Fibroblast of the aortic adventitia (primary cell): ENCODE measurements around the gene MED9. TPM values are rescaled to one million over a fixed set of nuclear protein-coding genes. Genes with fewer than 3 reads are reported as not detected.

Experiments
- DNase-seq: peaks from one replicate; pipeline ENCODE4 v3.0.0-alpha.2; 2010; ENCODE audit warnings: low read depth
- H3K4me3 ChIP-seq: 2 replicates; pipeline ENCODE4 v1.5.1; 2011; ENCODE audit warnings: low read depth, mild to moderate bottlenecking, control low read depth, low read length, moderate library complexity
- total RNA-seq: library from RNA; depleted of rRNA; stranded (reverse); fragments of >200 nt; gene quantifications from 2 replicates; pipeline ENCODE4 v1.2.3, GENCODE V29; 2012; ENCODE audit warnings: low replicate concordance
- TF ChIP-seq, protein P1 (sequence below): IDR thresholded peaks from 2 replicates; pipeline ENCODE4 v1.5.1; 2011; ENCODE audit warnings: mild to moderate bottlenecking, low read length, control low read depth, inconsistent platforms; ENCODE audit not compliant: insufficient read depth

Gene MED9
- total RNA-seq, 1 donor, result 10.9 TPM

DNA sequence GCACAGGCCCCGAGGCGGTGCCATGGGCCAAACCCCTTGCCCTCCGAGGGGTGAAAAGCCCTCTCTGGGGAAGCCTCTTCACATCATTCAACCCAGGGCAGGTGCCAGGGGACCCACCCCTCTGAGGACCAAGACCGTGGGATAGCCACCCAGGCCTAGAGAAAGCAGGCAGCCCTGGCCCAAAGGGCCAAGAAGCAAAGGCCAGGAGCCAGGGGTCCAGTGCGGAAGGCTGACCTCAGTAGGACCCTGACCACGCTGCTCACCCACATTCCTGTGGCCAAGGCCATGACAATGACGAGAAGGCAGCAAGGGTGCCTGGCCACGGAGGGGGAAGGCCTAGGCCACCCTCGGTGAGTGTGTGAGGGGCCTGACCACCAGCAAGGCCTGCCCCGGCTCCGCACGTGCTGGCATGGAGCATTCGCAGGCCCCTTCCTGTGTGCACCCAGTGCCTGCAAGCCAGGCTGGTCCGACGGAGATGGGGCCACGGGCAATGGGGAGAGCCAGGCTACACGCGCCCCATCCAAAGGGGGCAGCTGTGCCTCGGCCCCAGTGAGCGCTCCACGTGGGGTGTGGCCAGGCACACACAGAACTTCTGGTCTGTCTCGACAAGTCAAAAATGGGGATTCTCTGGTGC, 43.9 kb downstream of the MED9 start:
- no peak overlapping the region for H3K4me3 ChIP-seq
- TF ChIP-seq, protein P1, sequence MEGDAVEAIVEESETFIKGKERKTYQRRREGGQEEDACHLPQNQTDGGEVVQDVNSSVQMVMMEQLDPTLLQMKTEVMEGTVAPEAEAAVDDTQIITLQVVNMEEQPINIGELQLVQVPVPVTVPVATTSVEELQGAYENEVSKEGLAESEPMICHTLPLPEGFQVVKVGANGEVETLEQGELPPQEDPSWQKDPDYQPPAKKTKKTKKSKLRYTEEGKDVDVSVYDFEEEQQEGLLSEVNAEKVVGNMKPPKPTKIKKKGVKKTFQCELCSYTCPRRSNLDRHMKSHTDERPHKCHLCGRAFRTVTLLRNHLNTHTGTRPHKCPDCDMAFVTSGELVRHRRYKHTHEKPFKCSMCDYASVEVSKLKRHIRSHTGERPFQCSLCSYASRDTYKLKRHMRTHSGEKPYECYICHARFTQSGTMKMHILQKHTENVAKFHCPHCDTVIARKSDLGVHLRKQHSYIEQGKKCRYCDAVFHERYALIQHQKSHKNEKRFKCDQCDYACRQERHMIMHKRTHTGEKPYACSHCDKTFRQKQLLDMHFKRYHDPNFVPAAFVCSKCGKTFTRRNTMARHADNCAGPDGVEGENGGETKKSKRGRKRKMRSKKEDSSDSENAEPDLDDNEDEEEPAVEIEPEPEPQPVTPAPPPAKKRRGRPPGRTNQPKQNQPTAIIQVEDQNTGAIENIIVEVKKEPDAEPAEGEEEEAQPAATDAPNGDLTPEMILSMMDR, result no peak
- DNase-seq, result no peak

DNA sequence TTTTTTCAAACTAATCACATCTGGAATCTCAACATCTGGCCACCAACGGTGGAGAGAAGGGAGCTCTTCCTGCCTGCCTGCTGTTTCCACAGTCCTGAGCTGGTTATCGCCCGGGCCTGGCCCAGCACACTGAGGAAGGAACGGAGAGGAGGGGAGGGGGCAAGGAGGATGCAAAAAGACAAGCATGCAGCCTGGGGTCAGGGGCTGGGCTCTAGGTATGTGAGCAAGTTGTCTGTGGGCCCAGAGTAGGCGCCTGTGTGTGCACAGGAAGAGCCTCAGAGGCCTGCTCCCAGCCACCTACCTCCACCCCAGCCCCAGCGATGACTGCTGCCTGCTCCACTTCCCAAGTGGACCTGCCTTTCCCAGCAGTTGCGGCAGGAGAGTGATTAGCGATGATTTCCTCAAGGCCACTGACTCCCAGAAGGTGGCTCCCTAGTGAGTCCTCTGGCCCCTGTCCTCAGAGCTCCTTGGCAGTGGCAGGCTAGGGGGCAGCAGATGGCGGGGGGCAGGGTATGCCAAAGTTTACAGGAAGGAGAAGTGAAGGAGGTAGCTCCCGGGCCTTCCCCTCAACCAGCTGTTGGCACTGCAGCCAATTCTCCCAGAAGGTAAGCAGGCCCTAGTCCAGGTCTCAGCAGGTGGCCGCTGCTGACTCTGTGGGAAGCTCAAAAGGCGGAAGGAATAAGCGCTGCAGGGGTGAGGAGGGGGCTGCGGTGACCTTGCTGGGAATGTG, 46.4 kb downstream of the MED9 start:
- DNase-seq, result no peak
- TF ChIP-seq, protein P1, result no peak
- no peak overlapping the region for H3K4me3 ChIP-seq

DNA sequence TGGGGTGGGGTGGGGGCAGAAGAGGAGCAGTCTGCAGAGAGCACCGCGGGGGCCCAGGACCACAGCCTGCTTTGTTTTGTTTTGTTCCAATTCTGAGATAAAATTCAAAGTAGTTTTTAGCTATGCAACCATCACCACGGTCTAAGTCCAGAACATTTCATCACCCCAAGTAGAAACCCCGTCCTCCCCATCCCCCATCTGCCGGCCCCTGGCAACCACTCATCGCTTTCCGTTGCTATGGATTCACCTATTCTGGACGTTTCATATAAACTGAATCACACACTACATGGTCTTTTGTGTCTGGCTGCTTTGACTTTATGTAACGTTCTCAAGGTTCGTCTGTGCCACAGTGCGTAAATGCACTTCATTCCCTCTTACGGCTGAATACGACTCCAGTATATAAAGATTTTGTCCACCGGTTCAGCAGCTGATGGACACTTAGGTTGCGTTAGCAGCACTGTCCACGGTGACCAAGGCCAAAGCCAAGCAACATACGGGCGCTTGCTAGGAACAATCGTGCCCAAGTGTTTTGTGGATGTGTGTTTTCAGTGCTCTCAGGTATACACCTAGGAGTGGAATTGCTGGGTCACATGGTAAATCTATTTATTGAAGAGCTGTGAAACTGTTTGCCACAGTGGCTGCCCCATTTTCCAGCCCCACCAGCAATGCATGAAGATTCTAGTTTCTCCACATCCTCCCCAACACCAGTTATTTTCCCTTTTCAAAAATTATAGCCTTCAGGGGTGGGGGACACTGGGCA, 47.1 kb downstream of the MED9 start:
- no peak for DNase-seq
- TF ChIP-seq, protein P1, result no peak
- no peak overlapping the region for H3K4me3 ChIP-seq

DNA sequence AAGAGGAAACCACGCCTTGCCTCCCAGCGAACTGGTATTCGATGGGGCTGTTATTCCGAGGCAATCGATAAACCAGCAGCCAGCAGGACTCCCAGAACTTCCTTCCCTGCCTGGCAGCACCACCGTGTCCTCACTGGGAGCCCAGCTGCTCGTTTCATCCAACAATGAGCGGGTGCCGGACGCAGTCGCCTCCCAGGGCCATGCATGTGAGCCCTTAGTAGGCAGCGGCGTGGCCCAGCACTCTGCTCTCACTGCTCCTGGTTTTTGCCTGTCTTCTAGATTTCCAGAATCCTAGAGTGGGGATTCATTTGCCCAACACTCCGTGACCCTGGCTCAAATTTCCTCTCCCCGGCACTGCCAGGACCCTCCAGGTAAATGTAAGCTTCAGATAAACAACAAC, 48.5 kb downstream of the MED9 start:
- no peak for DNase-seq
- TF ChIP-seq, protein P1, result no peak
- no peak overlapping the region for H3K4me3 ChIP-seq

DNA sequence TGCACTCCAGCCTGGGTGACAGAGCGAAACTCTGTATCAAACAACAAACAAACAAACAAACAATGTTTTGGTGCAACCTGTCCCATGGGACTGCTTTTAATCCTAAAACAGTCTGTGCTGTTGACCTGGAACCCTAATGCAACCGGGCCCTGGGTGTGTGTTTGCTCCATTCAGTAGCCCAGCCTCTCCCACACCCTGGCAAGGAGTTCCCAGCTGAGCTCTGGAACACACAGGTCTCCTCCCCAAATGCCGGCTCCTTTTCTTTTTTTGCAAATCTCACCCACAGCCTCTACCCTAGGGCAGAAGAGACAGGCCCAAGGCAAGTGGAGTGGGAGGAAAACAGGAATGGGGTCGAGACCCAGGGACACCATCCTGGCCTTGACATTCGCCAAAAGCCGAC, 49.2 kb downstream of the MED9 start:
- TF ChIP-seq, protein P1, result no peak
- no peak for DNase-seq
- H3K4me3 ChIP-seq, result no peak overlapping the region

DNA sequence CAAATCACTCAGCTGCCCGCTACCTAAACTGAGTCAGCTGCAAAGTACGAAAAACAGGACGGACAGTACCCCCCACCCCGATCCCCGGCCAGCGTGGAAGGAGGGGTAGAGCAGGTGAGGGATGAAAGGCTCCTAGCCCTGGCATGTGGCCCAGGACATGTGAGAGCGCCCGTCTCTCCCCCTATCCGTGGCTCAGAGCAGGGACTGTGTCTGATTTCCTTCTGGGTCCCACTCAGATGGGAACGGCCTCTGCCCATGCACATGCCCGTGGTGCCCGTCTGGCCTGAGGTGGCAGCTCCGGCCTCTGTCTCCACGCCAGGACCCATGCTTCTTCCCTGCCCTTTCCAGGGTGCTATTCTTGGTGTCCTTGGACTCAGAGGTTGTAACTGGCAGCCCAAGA, 49.6 kb downstream of the MED9 start:
- no peak for DNase-seq
- TF ChIP-seq, protein P1, result no peak
- no peak overlapping the region for H3K4me3 ChIP-seq
